ENCODE measurements around the gene MIEN1. TPM values are rescaled to one million over a fixed set of nuclear protein-coding genes. Genes with fewer than 3 reads are reported as not detected.
A peak's percentile ranks its signal among the peaks of the same experiment; 100 is the strongest.

The MIEN1 gene
- total and polyA plus RNA-seq, 2 of the 13 experiments (the other 11 are each of a cell fraction or from before 2014, with no cell fraction given), result 40.6 to 56.6 TPM

DNA sequence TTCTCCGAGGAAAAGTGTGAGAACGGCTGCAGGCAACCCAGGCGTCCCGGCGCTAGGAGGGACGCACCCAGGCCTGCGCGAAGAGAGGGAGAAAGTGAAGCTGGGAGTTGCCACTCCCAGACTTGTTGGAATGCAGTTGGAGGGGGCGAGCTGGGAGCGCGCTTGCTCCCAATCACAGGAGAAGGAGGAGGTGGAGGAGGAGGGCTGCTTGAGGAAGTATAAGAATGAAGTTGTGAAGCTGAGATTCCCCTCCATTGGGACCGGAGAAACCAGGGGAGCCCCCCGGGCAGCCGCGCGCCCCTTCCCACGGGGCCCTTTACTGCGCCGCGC, 30.5 kb downstream of the MIEN1 start, which contains the start of gene ERBB2:
ERBB2 (plus strand) TSS at position 247 of the 330 bp plus-strand sequence. CDS start 175 bp downstream, outside the sequence.
- 2% methylated on average over 12 of the region's 20 CpGs for WGBS (ENCODE audit: low lambda C conversion rate)
- peak within 1 kb of the TSS; percentile 78 for H3K27ac ChIP-seq (ENCODE audit: extremely low read length, insufficient read depth, low read length)
- peaks cover 0 to 2% of the 10 kb centered on the region in 2 experiments; a peak in 2 of 5 replicates for H3K36me3 ChIP-seq (replicated peaks in 1 of 2; ENCODE audit: control insufficient read depth in 1 of 2, insufficient read depth in 2 of 2, low read length in 2 of 2)
- no peaks in the 10 kb centered on the region for H3K9me3 ChIP-seq (ENCODE audit: low read length)
- POLR2A ChIA-PET, result interaction anchor here (0.9 to 6.6 kb wide), 13 partner anchors 12 to 69 kb away, joined by 3 to 118 read pairs (median 11); partner anchors contain the start of genes GRB7, MIEN1, PGAP3 and STARD3
- peak within 1 kb of the TSS; percentile 92 for H3K4me2 ChIP-seq (ENCODE audit: low read depth, low read length)
- FAIRE-seq, result peak; percentile 77
- intact Hi-C loops (cut with micrococcal nuclease; ENCODE audit: unreplicated experiment), result no loop called here
- peak; percentile 20 for ATAC-seq
- BruUV-seq (replicated peaks), result no TSS peak
- in situ Hi-C loops (cut with HindIII; ENCODE audit: extremely low pct_ligation_motif_present, low pct_unique_long_range_greater_than_20kb), result no loop called here
- peaks cover 55% of the 10 kb centered on the region for H3K79me2 ChIP-seq (ENCODE audit: insufficient read depth, low read length)
- no peak within 1 kb of the TSS for H2AFZ ChIP-seq (ENCODE audit: low read length)
- DNase-seq (ENCODE audit: low spot score), result peak; percentile 64
- H3K9ac ChIP-seq (ENCODE audit: insufficient read depth, low read depth, low read length), result peak within 1 kb of the TSS; percentile 88
- H3K4me3 ChIP-seq (replicated peaks in 1 of 3; ENCODE audit: insufficient read depth in 1 of 3, low read depth in 2 of 3, low read length in 3 of 3), result peak within 1 kb of the TSS; percentile 90 to 94 (median 90)
- CTCF ChIA-PET (ENCODE audit: low intra/inter-chr PET ratio, low total read pairs), result no interaction called here
- H3K4me1 ChIP-seq (ENCODE audit: insufficient read depth, low read length), result peaks cover 78% of the 10 kb centered on the region
- H3K27me3 ChIP-seq (ENCODE audit: control insufficient read depth in 1 of 2, insufficient read depth in 2 of 2, low read length in 2 of 2), result no peaks in the 10 kb centered on the region
- peaks cover 6% of the 10 kb centered on the region; the same call in 1 of the 2 replicates for H4K20me1 ChIP-seq (ENCODE audit: insufficient read depth, low read length)
- TF ChIP-seq TBP (CRISPR knock-in tag; IDR thresholded peaks at IDR 0.05) (no peak), SAP130 (CRISPR knock-in tag; IDR thresholded peaks at IDR 0.05; ENCODE audit: low read depth) (peak; percentile 80), EEA1 (CRISPR knock-in tag; IDR thresholded peaks at IDR 0.05; ENCODE audit: borderline replicate concordance) (peak; percentile 59; the same call in 1 of the 2 replicates), TEAD3 (CRISPR knock-in tag; optimal IDR thresholded peaks at IDR 0.05; ENCODE audit: borderline replicate concordance) (peak; percentile 98), ZNF772 (CRISPR knock-in tag; IDR thresholded peaks at IDR 0.05) (peak; percentile 70; the same call in 1 of the 2 replicates), ZNF850 (CRISPR knock-in tag; conservative IDR thresholded peaks at IDR 0.05) (no peak), SNAPC2 (CRISPR knock-in tag; IDR thresholded peaks at IDR 0.05) (0 out of 2 replicates have a peak, but pooled peaks have one; percentile 69), KMT2A (CRISPR knock-in tag; IDR thresholded peaks at IDR 0.05) (peak; percentile 57), ZMAT3 (CRISPR knock-in tag; conservative IDR thresholded peaks at IDR 0.05) (no peak), ZNF563 (CRISPR knock-in tag; IDR thresholded peaks at IDR 0.05) (0 out of 2 replicates have a peak, but pooled peaks have one; percentile 51), ZNF331 (CRISPR knock-in tag; IDR thresholded peaks at IDR 0.05) (peak; percentile 57; the same call in 1 of the 2 replicates), GATAD2A (CRISPR knock-in tag; IDR thresholded peaks at IDR 0.05) (peak; percentile 41; the same call in 1 of the 2 replicates)
- TF ChIP-seq, protein P1, sequence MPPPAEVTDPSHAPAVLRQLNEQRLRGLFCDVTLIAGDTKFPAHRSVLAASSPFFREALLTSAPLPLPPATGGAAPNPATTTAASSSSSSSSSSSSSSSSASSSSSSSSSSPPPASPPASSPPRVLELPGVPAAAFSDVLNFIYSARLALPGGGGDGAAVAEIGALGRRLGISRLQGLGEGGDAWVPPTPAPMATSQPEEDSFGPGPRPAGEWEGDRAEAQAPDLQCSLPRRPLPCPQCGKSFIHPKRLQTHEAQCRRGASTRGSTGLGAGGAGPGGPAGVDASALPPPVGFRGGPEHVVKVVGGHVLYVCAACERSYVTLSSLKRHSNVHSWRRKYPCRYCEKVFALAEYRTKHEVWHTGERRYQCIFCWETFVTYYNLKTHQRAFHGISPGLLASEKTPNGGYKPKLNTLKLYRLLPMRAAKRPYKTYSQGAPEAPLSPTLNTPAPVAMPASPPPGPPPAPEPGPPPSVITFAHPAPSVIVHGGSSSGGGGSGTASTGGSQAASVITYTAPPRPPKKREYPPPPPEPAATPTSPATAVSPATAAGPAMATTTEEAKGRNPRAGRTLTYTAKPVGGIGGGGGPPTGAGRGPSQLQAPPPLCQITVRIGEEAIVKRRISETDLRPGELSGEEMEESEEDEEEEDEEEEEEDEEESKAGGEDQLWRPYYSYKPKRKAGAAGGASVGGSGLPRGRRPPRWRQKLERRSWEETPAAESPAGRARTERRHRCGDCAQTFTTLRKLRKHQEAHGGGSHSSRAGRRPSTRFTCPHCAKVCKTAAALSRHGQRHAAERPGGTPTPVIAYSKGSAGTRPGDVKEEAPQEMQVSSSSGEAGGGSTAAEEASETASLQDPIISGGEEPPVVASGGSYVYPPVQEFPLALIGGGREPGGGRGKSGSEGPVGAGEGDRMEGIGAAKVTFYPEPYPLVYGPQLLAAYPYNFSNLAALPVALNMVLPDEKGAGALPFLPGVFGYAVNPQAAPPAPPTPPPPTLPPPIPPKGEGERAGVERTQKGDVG (CRISPR knock-in tag; IDR thresholded peaks at IDR 0.05; ENCODE audit: borderline replicate concordance), result no peak
- TF ChIP-seq, protein P2, sequence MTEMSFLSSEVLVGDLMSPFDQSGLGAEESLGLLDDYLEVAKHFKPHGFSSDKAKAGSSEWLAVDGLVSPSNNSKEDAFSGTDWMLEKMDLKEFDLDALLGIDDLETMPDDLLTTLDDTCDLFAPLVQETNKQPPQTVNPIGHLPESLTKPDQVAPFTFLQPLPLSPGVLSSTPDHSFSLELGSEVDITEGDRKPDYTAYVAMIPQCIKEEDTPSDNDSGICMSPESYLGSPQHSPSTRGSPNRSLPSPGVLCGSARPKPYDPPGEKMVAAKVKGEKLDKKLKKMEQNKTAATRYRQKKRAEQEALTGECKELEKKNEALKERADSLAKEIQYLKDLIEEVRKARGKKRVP (CRISPR knock-in tag; IDR thresholded peaks at IDR 0.05), result 0 out of 4 replicates have a peak, but pooled peaks of 1 of the 2 experiments have one; percentile 30
- TF ChIP-seq, protein P3, sequence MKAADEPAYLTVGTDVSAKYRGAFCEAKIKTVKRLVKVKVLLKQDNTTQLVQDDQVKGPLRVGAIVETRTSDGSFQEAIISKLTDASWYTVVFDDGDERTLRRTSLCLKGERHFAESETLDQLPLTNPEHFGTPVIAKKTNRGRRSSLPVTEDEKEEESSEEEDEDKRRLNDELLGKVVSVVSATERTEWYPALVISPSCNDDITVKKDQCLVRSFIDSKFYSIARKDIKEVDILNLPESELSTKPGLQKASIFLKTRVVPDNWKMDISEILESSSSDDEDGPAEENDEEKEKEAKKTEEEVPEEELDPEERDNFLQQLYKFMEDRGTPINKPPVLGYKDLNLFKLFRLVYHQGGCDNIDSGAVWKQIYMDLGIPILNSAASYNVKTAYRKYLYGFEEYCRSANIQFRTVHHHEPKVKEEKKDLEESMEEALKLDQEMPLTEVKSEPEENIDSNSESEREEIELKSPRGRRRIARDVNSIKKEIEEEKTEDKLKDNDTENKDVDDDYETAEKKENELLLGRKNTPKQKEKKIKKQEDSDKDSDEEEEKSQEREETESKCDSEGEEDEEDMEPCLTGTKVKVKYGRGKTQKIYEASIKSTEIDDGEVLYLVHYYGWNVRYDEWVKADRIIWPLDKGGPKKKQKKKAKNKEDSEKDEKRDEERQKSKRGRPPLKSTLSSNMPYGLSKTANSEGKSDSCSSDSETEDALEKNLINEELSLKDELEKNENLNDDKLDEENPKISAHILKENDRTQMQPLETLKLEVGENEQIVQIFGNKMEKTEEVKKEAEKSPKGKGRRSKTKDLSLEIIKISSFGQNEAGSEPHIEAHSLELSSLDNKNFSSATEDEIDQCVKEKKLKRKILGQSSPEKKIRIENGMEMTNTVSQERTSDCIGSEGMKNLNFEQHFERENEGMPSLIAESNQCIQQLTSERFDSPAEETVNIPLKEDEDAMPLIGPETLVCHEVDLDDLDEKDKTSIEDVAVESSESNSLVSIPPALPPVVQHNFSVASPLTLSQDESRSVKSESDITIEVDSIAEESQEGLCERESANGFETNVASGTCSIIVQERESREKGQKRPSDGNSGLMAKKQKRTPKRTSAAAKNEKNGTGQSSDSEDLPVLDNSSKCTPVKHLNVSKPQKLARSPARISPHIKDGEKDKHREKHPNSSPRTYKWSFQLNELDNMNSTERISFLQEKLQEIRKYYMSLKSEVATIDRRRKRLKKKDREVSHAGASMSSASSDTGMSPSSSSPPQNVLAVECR (CRISPR knock-in tag; IDR thresholded peaks at IDR 0.05; ENCODE audit: borderline replicate concordance), result 0 out of 2 replicates have a peak, but pooled peaks have one; percentile 15

Measured in HepG2 (cell line).